Natural killer cell (primary cell): ENCODE measurements around the gene CXCL17. TPM values are rescaled to one million over a fixed set of nuclear protein-coding genes. Genes with fewer than 3 reads are reported as not detected.

Source experiments
- ATAC-seq, 3 donors: fragments of 150-1000 bp in 2 of 3; fragments of 200-7000 bp in 1 of 3; cut with Tn5 transposase; 1 replicate in 1 of 3; 2 replicates in 2 of 3; pipeline ENCODE4 v1.10.0; 2021; ENCODE audit warnings: mild to moderate bottlenecking in 2 of 3, moderate library complexity in 2 of 3
- DNase-seq, 2 donors: peaks; one replicate each; pipeline versions ENCODE4 v3.0.0 to v3.0.0-alpha.2; 2013 to 2021; ENCODE audit warnings: mixed read lengths in 1 of 2
- H3K27ac ChIP-seq: one replicate; pipeline ENCODE4 v1.5.1; 2013; ENCODE audit warnings: mild to moderate bottlenecking, low read length
- H3K27me3 ChIP-seq: one replicate; pipeline ENCODE4 v1.6.1; 2013; ENCODE audit warnings: low read length; ENCODE audit not compliant: control insufficient read depth, insufficient read depth
- H3K36me3 ChIP-seq: one replicate; pipeline ENCODE4 v1.6.1; 2013; ENCODE audit warnings: low read length; ENCODE audit not compliant: control insufficient read depth, insufficient read depth
- H3K4me1 ChIP-seq: one replicate; pipeline ENCODE4 v1.6.1; 2013; ENCODE audit warnings: low read length; ENCODE audit not compliant: control insufficient read depth, insufficient read depth
- H3K4me3 ChIP-seq: one replicate; pipeline ENCODE4 v1.5.1; 2013; ENCODE audit warnings: low read length
- H3K9me3 ChIP-seq: one replicate; pipeline ENCODE4 v1.6.1; 2013; ENCODE audit warnings: low read length; ENCODE audit not compliant: control insufficient read depth, insufficient read depth
- H3K27ac Mint-ChIP-seq, 2 donors: one replicate each; pipeline ENCODE4 v1.8.0; 2022; ENCODE audit warnings: mild to moderate bottlenecking in 2 of 2, mixed read lengths in 2 of 2, moderate library complexity in 1 of 2
- H3K27me3 Mint-ChIP-seq, 2 donors: one replicate each; pipeline ENCODE4 v1.8.0; 2022; ENCODE audit warnings: low read depth in 2 of 2, mixed read lengths in 2 of 2
- H3K36me3 Mint-ChIP-seq: one replicate; pipeline ENCODE4 v1.8.0; 2022; ENCODE audit warnings: mixed read lengths
- H3K4me1 Mint-ChIP-seq, 2 donors: one replicate each; pipeline ENCODE4 v1.8.0; 2022; ENCODE audit warnings: mixed read lengths in 2 of 2
- H3K4me3 Mint-ChIP-seq: one replicate; pipeline ENCODE4 v1.8.0; 2022; ENCODE audit warnings: mild to moderate bottlenecking, moderate library complexity, mixed read lengths
- H3K9me3 Mint-ChIP-seq, 2 donors: one replicate each; pipeline ENCODE4 v1.8.0; 2022; ENCODE audit warnings: mixed read lengths in 2 of 2
- CTCF ChIP-seq: fragments of 200-600 bp; IDR thresholded peaks from one replicate; pipeline ENCODE4 v1.8.0; 2022; ENCODE audit warnings: antibody characterized with exemption
- WGBS: methylation state at CpG from one replicate; pipeline ENCODE4 v1.1.7; 2013; ENCODE audit warnings: missing lambda C conversion rate; ENCODE audit not compliant: insufficient coverage; 5-methylcytosine and 5-hydroxymethylcytosine counted together
- intact Hi-C: fragments of 100-400 bp; cut with micrococcal nuclease; formaldehyde crosslinking; loops from one replicate; pipeline ENCODE4 v1.14.2; 2022
- total RNA-seq, 4 donors: library from RNA; stranded (reverse); fragments of 120-200 nt in 1 of 4; gene quantifications; one replicate each; pipeline versions ENCODE4 v1.2.3 to v1.2.4, GENCODE V29; 2013 to 2022

The CXCL17 gene
- total RNA-seq, 3 donors from 2014 or later (not counting 1 experiment from before 2014, with no cell fraction given) = not detected

GRCh38 chr19:42401365-42402303, 41.1 kb downstream of the CXCL17 start:
- intact Hi-C loops = loop anchor here (1.0 kb wide), 2 partner anchors 22 to 293 kb away; no protein-coding TSS in a partner anchor
- H3K4me3 ChIP-seq = peak overlapping the region; percentile 45
- Mint-ChIP-seq H3K36me3 (no peaks in the 10 kb centered on the region), H3K27me3 (no peaks in the 10 kb centered on the region), H3K4me3 (peak overlapping the region; percentile 89), H3K27ac (peak overlapping the region; percentile 68 to 86), H3K4me1 (peaks cover 20 to 59% of the 10 kb centered on the region in 2 donors), H3K9me3 (no peaks in the 10 kb centered on the region)
- H3K9me3 ChIP-seq = no peaks in the 10 kb centered on the region
- H3K4me1 ChIP-seq = peaks cover 31% of the 10 kb centered on the region
- H3K27ac ChIP-seq = peak overlapping the region; percentile 33
- peak; percentile 78 to 87 for DNase-seq
- WGBS = 1% methylated on average over 80 of the region's 80 CpGs
- peak; percentile 87 for TF ChIP-seq CTCF
- peak; percentile 60 to 80 (median 69) for ATAC-seq
- no peaks in the 10 kb centered on the region for H3K27me3 ChIP-seq
- H3K36me3 ChIP-seq = peaks cover under 1% of the 10 kb centered on the region

GRCh38 chr19:42400404-42400803, 42.3 kb downstream of the CXCL17 start:
- peaks cover 35% of the 10 kb centered on the region for H3K4me1 ChIP-seq
- H3K9me3 Mint-ChIP-seq = no peaks in the 10 kb centered on the region
- no peak overlapping the region for H3K4me3 ChIP-seq
- no peaks in the 10 kb centered on the region for H3K36me3 Mint-ChIP-seq
- peaks cover 23 to 62% of the 10 kb centered on the region in 2 donors for H3K4me1 Mint-ChIP-seq
- H3K9me3 ChIP-seq = no peaks in the 10 kb centered on the region
- no peak overlapping the region for H3K27ac Mint-ChIP-seq
- no peak overlapping the region for H3K27ac ChIP-seq
- H3K27me3 ChIP-seq = no peaks in the 10 kb centered on the region
- ATAC-seq (no peak), DNase-seq (no peak)
- intact Hi-C loops = no loop called here
- no peak for TF ChIP-seq CTCF
- 86% methylated on average over 1 of the region's 1 CpG for WGBS
- H3K27me3 Mint-ChIP-seq = no peaks in the 10 kb centered on the region
- no peaks in the 10 kb centered on the region for H3K36me3 ChIP-seq
- H3K4me3 Mint-ChIP-seq = peak overlapping the region; percentile 38

DNA sequence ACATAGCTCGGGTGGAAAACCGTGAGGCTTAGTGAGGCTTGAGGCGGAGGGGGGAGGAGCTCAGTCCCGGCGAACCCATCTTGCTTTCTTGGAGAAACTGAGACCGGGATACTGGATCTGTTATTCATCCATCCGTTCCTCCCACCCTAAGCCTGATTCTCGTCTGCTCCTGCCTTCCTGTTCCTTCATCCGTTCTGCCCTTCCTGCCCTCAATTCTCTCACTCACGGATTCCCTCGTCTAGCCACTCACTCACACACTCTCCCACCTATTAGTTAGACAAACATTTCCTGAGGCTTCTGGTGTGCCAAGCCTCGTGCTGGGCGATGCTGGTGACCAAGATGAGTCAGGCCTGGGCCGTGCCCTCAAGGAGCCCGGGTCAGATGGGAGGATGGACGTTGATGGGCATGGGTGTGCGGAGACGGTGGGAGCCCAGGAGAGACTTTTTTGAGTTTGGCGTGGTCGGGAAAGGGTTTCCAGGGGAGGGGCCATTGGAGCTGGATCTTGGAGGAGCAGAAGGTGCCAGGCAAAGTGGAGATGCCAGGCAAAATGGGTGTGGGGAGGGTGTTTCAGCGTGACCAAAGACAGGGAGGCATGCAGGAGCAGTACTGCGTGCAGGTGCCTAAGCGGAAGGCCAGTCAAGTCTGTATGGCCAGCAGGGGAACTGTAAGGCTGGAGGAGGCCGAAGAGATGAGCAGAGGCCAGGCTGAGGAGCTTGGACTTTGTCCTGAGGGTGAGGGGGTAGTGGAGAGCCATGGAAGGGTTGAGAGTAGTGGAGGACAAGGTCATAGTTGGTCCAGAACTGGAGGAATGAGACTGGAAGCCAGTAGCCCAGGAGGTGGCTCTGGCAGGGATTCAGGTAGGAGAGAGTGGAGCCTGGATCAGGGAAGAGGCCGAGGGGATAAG, 45.2 kb downstream of the CXCL17 start:
- WGBS = 30% methylated on average over 25 of the region's 25 CpGs
- peaks cover 34% of the 10 kb centered on the region for H3K4me1 ChIP-seq
- Mint-ChIP-seq H3K27ac (peak overlapping the region; percentile 94 to 98), H3K4me3 (peak overlapping the region; percentile 85), H3K27me3 (no peaks in the 10 kb centered on the region), H3K4me1 (peaks cover 23 to 55% of the 10 kb centered on the region in 2 donors), H3K9me3 (no peaks in the 10 kb centered on the region), H3K36me3 (no peaks in the 10 kb centered on the region)
- DNase-seq (no peak), ATAC-seq (no peak)
- H3K27me3 ChIP-seq = no peaks in the 10 kb centered on the region
- H3K4me3 ChIP-seq = peak overlapping the region; percentile 87
- no peak for TF ChIP-seq CTCF
- H3K36me3 ChIP-seq = no peaks in the 10 kb centered on the region
- peak overlapping the region; percentile 72 for H3K27ac ChIP-seq
- intact Hi-C loops = loop anchor here (2.0 kb wide), 2 partner anchors 25 to 73 kb away; partner anchors contain the start of gene MEGF8
- no peaks in the 10 kb centered on the region for H3K9me3 ChIP-seq
